CD14-positive monocyte (primary cell): ENCODE results near the gene ZBTB22. TPM values are rescaled to one million over a fixed set of nuclear protein-coding genes. Genes with fewer than 3 reads are reported as not detected.

Experiments used
- DNase-seq, 3 donors: peaks; one replicate each; pipeline ENCODE4 v3.0.0-alpha.2; 2011 to 2022
- H2AFZ ChIP-seq: 2 replicates; pipeline ENCODE4 v1.6.0; 2012; ENCODE audit warnings: mild to moderate bottlenecking, low read depth, low read length, inconsistent platforms; ENCODE audit not compliant: insufficient read depth, poor library complexity, severe bottlenecking
- H3K27ac ChIP-seq, 2 donors: 1 replicate in 1 of 2; 2 replicates in 1 of 2; pipeline ENCODE4 v1.5.1; 2012 to 2013; ENCODE audit warnings: low read length in 2 of 2, control low read depth in 1 of 2, inconsistent platforms in 1 of 2, low read depth in 1 of 2, mild to moderate bottlenecking in 1 of 2
- H3K27me3 ChIP-seq, 2 donors: one replicate each; pipeline versions ENCODE4 v1.6.0 to v1.6.1; 2011 to 2013; ENCODE audit warnings: low read length in 2 of 2; ENCODE audit not compliant: control insufficient read depth in 2 of 2, insufficient read depth in 2 of 2
- H3K36me3 ChIP-seq, 2 donors: replicated peaks in 1 of 2; 1 replicate in 1 of 2; 2 replicates in 1 of 2; pipeline versions ENCODE4 v1.5.1 to v1.6.1; 2012 to 2013; ENCODE audit warnings: low read length in 2 of 2, control low read depth in 1 of 2, inconsistent platforms in 1 of 2, mild to moderate bottlenecking in 1 of 2; ENCODE audit not compliant: insufficient read depth in 2 of 2, control insufficient read depth in 1 of 2
- H3K4me1 ChIP-seq, 2 donors: 1 replicate in 1 of 2; 2 replicates in 1 of 2; pipeline versions ENCODE4 v1.5.1 to v1.6.1; 2012 to 2013; ENCODE audit warnings: low read length in 2 of 2, control low read depth in 1 of 2, inconsistent platforms in 1 of 2, mild to moderate bottlenecking in 1 of 2, moderate library complexity in 1 of 2; ENCODE audit not compliant: insufficient read depth in 2 of 2, control insufficient read depth in 1 of 2
- H3K4me2 ChIP-seq: replicated peaks from 2 replicates; pipeline ENCODE3; 2012; ENCODE audit warnings: low read length, moderate library complexity, mild to moderate bottlenecking; ENCODE audit not compliant: poor library complexity, severe bottlenecking; ENCODE audit errors: extremely low read depth
- H3K4me3 ChIP-seq, 3 experiments: fragments of 200-600 bp in 1 of 3; sonication (generic) in 1 of 3; replicated peaks in 1 of 3; 1 replicate in 2 of 3; 2 replicates in 1 of 3; pipeline ENCODE4 v1.5.1; 2011 to 2013; ENCODE audit warnings: low read length in 3 of 3, mild to moderate bottlenecking in 3 of 3, control low read depth in 2 of 3, low read depth in 2 of 3, inconsistent platforms in 1 of 3, moderate library complexity in 1 of 3
- H3K79me2 ChIP-seq: 2 replicates; pipeline ENCODE4 v1.6.0; 2012; ENCODE audit warnings: mild to moderate bottlenecking, control low read depth, inconsistent platforms, low read length, moderate library complexity; ENCODE audit not compliant: insufficient read depth
- H3K9ac ChIP-seq: 2 replicates; pipeline ENCODE4 v1.6.0; 2017; ENCODE audit warnings: low read length, mild to moderate bottlenecking; ENCODE audit not compliant: insufficient read depth, poor library complexity, severe bottlenecking
- H3K9me3 ChIP-seq, 2 donors: replicated peaks in 1 of 2; 1 replicate in 1 of 2; 2 replicates in 1 of 2; pipeline versions ENCODE4 v1.5.1 to v1.6.1; 2012 to 2013; ENCODE audit warnings: low read length in 2 of 2, control low read depth in 1 of 2; ENCODE audit not compliant: control insufficient read depth in 1 of 2, insufficient read depth in 1 of 2
- H4K20me1 ChIP-seq: 2 replicates; pipeline ENCODE4 v1.6.0; 2012; ENCODE audit warnings: mild to moderate bottlenecking, low read length, control low read depth, moderate library complexity; ENCODE audit not compliant: insufficient read depth
- H3K27ac Mint-ChIP-seq, 7 donors: one replicate each; pipeline ENCODE4 v1.8.0; 2020; ENCODE audit warnings: mild to moderate bottlenecking in 7 of 7, mixed read lengths in 7 of 7, moderate library complexity in 6 of 7, inconsistent platforms in 2 of 7
- H3K27me3 Mint-ChIP-seq, 3 donors: one replicate each; pipeline ENCODE4 v1.8.0; 2021 to 2022; ENCODE audit warnings: low read depth in 3 of 3, mild to moderate bottlenecking in 3 of 3, mixed read lengths in 3 of 3, moderate library complexity in 3 of 3, inconsistent platforms in 1 of 3
- H3K36me3 Mint-ChIP-seq, 2 donors: one replicate each; pipeline ENCODE4 v1.8.0; 2020; ENCODE audit warnings: mixed read lengths in 2 of 2, inconsistent platforms in 1 of 2, mild to moderate bottlenecking in 1 of 2
- H3K4me1 Mint-ChIP-seq: one replicate; pipeline ENCODE4 v1.8.0; 2020; ENCODE audit warnings: mild to moderate bottlenecking, mixed read lengths
- H3K4me3 Mint-ChIP-seq, 2 donors: one replicate each; pipeline ENCODE4 v1.8.0; 2020; ENCODE audit warnings: mild to moderate bottlenecking in 2 of 2, mixed read lengths in 2 of 2, moderate library complexity in 1 of 2
- H3K9me3 Mint-ChIP-seq, 7 donors: one replicate each; pipeline ENCODE4 v1.8.0; 2020 to 2022; ENCODE audit warnings: mixed read lengths in 7 of 7, mild to moderate bottlenecking in 6 of 7, moderate library complexity in 6 of 7, inconsistent platforms in 2 of 7
- WGBS: methylation state at CpG from one replicate; pipeline ENCODE4 v1.1.5; 2013; ENCODE audit warnings: missing lambda C conversion rate; ENCODE audit not compliant: insufficient coverage; 5-methylcytosine and 5-hydroxymethylcytosine counted together
- intact Hi-C, 2 donors: fragments of 100-400 bp; cut with micrococcal nuclease; formaldehyde crosslinking; loops; one replicate each; pipeline versions ENCODE4 v1.15.0 to v1.15.1; 2023
- polyA plus RNA-seq, 3 donors: library from polyadenylated mRNA; depleted of rRNA in 1 of 3; unstranded in 2 of 3; stranded (reverse) in 1 of 3; fragments of 300-500 nt in 2 of 3; fragments of >200 nt in 1 of 3; fragmentation: Illumina TruSeq in 2 of 3; gene quantifications; 1 replicate in 2 of 3; 2 replicates in 1 of 3; pipeline ENCODE4 v1.2.3, GENCODE V29; 2012 to 2021
- TF ChIP-seq, protein P1 (sequence below): fragments of 200-600 bp; IDR thresholded peaks from one replicate; pipeline ENCODE4 v1.8.0; 2022; ENCODE audit warnings: antibody characterized with exemption, mild to moderate bottlenecking

ZBTB22 gene
- polyA plus RNA-seq, 3 donors: 12.2 to 16.5 (median 16.1) TPM

DNA sequence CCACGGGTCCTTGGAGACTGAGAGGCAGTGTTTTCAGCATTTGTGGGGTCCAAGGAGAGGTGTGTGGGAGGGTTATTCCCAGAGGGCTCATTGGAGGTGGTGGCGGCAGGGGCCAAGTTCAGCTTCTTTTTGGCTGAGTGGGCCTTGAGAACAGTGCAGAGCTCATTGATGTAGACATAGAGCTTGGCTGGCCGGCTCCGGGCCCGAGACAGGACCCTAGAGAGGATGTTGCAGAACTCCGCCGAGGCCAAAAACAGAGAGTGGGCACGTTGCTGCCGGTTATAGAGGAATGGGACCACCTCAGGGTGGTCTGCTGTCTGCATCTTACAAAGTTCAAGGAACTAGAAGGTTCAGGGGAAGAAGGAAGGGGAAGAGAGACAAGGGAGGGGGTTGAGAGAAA is 3.7 kb upstream of the ZBTB22 start:
- Histone ChIP-seq H3K9ac (no peak overlapping the region), H3K36me3 (peaks cover 28 to 35% of the 10 kb centered on the region in 2 donors), H3K4me2 (peak overlapping the region; percentile 100), H3K27ac (peak overlapping the region in 1 of 2 donors; percentile 84), H3K9me3 (no peaks in the 10 kb centered on the region), H2AFZ (no peak overlapping the region), H4K20me1 (peaks cover 38% of the 10 kb centered on the region), H3K4me3 (peak overlapping the region in 1 of 3 experiments; percentile 95), H3K27me3 (no peaks in the 10 kb centered on the region), H3K4me1 (peaks cover 57 to 69% of the 10 kb centered on the region in 2 donors), H3K79me2 (peaks cover 55% of the 10 kb centered on the region)
- H3K4me1 Mint-ChIP-seq: peaks cover 66% of the 10 kb centered on the region
- intact Hi-C loops: no loop called here
- H3K27me3 Mint-ChIP-seq: peaks cover 0 to 2% (median 0%) of the 10 kb centered on the region in 3 donors
- peaks cover 30 to 37% of the 10 kb centered on the region in 2 donors for H3K36me3 Mint-ChIP-seq
- peaks cover 0 to 3% (median 1%) of the 10 kb centered on the region in 7 donors for H3K9me3 Mint-ChIP-seq
- H3K27ac Mint-ChIP-seq: peak overlapping the region in 5 of 7 donors; percentile 30 to 79 (median 46)
- WGBS: 82% methylated on average over 9 of the region's 9 CpGs
- no peak for DNase-seq
- TF ChIP-seq, protein P1, sequence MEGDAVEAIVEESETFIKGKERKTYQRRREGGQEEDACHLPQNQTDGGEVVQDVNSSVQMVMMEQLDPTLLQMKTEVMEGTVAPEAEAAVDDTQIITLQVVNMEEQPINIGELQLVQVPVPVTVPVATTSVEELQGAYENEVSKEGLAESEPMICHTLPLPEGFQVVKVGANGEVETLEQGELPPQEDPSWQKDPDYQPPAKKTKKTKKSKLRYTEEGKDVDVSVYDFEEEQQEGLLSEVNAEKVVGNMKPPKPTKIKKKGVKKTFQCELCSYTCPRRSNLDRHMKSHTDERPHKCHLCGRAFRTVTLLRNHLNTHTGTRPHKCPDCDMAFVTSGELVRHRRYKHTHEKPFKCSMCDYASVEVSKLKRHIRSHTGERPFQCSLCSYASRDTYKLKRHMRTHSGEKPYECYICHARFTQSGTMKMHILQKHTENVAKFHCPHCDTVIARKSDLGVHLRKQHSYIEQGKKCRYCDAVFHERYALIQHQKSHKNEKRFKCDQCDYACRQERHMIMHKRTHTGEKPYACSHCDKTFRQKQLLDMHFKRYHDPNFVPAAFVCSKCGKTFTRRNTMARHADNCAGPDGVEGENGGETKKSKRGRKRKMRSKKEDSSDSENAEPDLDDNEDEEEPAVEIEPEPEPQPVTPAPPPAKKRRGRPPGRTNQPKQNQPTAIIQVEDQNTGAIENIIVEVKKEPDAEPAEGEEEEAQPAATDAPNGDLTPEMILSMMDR: no peak
- H3K4me3 Mint-ChIP-seq: no peak overlapping the region

DNA sequence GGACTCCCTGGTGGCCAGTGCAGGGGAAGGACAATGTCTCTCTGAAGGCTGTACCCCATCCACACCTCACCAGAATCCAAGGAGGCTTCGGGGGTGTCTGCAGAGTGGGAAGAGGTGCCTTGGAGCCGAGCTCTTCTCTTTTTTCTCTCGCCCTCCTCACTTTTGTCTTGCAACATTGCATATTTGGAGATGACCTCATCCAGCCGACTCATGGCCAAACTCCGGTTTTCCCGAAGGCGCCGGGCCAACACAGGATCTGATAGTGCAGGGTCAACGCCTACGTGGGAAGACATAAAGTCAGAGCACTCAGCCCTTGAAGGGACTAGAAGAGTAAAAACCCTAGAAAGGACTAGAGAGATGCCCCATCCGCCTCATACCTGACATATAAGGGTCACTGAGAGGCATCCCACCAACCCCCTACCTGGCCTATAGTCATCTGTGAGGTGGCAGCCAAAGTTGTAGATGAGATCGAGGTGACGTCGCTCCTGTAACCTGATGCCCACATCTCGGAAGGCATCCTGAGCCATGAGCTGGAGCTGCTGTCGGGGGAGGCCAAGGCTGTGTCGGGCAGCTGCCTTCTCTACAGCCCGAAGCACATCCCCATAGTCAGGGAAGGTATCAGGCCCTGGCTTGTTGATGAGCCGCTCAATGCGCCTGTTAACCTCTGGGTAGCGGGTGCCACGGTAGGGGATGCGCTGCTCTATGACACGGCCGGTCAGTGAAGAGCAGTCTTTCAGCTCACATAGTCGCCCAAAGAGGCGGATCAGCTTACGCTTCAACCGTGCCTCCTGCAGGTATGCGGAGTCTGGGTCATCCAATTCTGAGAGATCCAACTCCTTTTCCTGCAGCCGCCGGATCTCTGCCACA is 3.0 kb upstream of the ZBTB22 start:
- H3K36me3 Mint-ChIP-seq: peaks cover 31 to 43% of the 10 kb centered on the region in 2 donors
- no peaks in the 10 kb centered on the region for H3K27me3 ChIP-seq
- H3K27me3 Mint-ChIP-seq: peaks cover 0 to 2% (median 0%) of the 10 kb centered on the region in 3 donors
- H2AFZ ChIP-seq: no peak overlapping the region
- H3K4me1 Mint-ChIP-seq: peaks cover 72% of the 10 kb centered on the region
- H3K36me3 ChIP-seq: peaks cover 28 to 38% of the 10 kb centered on the region in 2 donors
- H3K4me3 Mint-ChIP-seq: no peak overlapping the region
- peaks cover 62% of the 10 kb centered on the region for H3K79me2 ChIP-seq
- H3K4me1 ChIP-seq: peaks cover 60 to 76% of the 10 kb centered on the region in 2 donors
- H3K4me3 ChIP-seq: no peak overlapping the region
- H3K9me3 ChIP-seq: no peaks in the 10 kb centered on the region
- DNase-seq: peak in 1 of 3 donors; percentile 22
- 95% methylated on average over 20 of the region's 32 CpGs for whole genome bisulfite sequencing
- H3K9me3 Mint-ChIP-seq: peaks cover 0 to 3% (median 1%) of the 10 kb centered on the region in 7 donors
- H3K27ac ChIP-seq: peak overlapping the region in 1 of 2 donors; percentile 40
- intact Hi-C loops: no loop called here
- H3K4me2 ChIP-seq: no peak overlapping the region
- H3K27ac Mint-ChIP-seq: peak overlapping the region in 3 of 7 donors; percentile 13 to 50 (median 43)
- TF ChIP-seq, protein P1: no peak
- no peak overlapping the region for H3K9ac ChIP-seq
- H4K20me1 ChIP-seq: peaks cover 42% of the 10 kb centered on the region
